GM18858 (cell line): ENCODE data around the gene ADRA2C.

ENCODE experiments used
- ATAC-seq: cut with Tn5 transposase; IDR thresholded peaks from one replicate; pipeline ENCODE4 v1.9.1; 2021; ENCODE audit not compliant: unreplicated experiment

Gene ADRA2C

DNA sequence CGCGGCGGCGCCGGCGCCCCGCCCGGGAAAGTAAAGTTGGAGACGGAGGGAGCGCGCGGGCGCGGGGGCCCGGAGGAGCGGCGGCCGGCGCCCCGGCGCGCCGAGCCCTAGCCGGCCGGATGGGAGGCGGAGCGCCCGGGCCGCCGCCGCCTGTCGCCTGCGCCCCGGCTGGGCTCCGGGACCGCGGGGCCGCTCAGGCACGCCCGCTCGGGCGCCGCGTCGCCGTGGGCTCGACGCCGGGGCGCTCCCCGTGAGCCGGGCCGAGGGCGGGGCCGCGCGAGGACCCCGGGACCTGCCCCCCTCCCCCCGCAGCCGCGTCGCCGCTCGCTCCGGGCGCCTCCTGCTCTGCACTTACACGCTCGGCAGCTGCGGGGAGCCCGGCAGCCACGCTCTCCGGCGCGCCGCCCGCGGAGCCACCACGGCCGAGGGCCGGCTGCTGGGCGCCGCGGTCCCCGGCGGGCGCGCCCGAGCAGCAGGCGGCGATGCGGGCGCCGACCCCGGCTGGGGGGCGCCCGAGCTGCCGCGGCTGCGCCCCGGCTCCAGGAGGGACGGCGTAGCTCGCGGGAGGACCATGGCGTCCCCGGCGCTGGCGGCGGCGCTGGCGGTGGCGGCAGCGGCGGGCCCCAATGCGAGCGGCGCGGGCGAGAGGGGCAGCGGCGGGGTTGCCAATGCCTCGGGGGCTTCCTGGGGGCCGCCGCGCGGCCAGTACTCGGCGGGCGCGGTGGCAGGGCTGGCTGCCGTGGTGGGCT lies at the start of gene ADRA2C:
TSS of gene ADRA2C (plus strand) at position 350 of the 749 bp plus-strand sequence. CDS start at position 572, 222 bp downstream.
- no peak for ATAC-seq

DNA sequence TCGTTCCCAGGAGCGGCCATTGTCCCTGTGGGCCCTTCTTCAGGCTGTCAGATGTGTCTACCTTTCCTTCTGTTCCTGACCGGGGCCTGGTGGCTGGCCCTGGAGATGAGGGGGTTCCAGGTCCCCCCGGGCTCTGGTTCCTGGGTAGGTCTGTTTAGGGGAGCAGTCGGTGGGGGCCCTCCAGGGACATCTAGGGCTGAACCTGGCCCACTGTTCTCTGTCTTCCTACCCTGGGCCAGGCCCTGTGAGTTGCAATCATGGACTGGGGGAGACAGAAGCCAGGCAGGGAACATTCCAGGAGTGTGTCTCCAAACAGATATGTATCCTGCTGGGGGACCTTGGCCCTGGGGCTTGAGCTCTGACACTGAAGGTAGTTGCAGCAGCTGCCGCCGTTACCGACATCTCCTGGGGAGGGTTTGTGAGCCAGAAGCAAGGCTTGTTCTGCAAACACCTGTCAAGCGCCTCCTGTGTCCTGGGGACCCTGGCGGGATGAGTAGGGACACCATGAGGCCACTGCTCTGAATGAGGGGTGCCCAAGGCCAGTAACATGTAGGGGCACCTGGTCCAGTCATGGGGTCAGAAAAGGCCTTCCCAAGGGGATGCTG lies 49.5 kb upstream of the ADRA2C start:
- no peak for ATAC-seq

DNA sequence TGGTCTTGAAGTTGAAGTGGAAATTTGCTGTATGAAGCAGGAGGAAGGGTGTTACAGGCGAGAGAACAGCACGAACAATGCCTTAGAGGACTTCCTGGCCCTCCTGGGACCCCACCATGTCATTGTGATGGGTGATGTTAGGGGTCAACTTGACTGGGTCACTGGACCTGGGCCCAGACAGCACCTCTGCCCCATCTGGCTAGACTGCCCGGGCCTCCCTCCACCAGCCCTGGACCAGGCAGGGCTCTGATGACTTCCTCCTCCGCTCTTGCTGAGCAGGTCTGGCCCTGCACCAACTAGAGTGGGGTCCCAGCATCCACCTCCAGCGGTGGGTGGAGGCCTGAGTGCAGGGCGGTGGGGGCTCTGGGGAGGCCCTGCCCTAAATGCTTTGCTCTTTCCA lies 48.9 kb upstream of the ADRA2C start:
- no peak for ATAC-seq

DNA sequence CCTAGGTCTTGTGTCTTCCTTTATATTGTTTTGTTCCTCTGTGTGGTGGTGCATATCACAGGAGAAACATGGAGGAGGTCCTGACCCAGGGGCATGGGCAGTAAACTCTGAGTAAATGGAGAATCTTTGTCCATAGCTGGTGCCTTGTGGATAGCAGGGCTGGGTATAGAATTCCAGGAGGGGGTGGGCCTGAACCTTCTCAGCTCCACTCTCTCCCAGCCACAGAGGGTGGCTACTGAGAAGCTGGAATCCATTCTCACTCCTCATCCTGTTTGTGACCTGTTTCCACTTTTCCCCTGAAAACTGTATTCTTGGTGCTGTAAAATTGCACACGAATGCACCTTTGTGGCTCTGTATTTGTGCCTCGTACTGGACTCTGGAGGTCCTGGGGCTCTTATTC lies 47.7 kb upstream of the ADRA2C start:
- no peak for ATAC-seq

DNA sequence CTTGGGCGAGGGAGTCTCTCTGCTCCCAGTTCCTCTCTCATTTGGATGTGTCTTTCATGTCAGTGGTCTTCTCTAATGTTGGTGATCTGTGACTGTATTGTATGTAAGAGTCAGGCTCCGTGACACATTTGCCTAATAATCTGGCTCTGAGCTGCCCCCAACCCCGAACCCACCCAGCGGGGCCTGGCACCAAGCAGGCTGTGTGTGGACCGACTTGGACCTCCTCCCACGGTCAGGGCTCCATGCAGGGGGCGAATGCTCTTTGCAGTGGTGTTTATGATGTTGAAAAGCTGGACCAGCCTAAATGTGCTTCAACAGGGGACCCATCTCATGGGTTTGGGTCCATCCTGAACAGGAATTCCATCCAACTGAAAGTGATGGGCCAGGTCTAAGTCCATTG lies 47.0 kb upstream of the ADRA2C start:
- no peak for ATAC-seq

DNA sequence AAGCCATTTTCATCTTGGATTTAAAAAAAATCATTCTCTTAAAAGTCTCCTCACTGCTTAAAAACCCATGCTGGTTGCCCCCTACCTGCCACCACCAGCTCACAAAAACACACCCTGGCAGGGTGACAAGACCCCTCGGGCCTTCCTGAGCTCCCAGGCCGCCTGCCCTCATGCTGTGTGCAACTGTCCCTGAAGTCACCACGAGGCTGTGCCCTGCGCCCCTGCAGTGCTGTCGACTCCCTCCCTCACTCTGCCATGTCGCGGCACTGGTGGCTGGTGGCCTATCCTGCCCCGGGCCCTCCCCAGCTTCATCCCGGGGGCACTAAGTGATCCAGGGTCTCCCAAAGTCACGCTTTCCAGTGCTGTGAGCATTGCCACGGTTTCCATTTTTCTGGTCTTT lies 46.3 kb upstream of the ADRA2C start:
- no peak for ATAC-seq

DNA sequence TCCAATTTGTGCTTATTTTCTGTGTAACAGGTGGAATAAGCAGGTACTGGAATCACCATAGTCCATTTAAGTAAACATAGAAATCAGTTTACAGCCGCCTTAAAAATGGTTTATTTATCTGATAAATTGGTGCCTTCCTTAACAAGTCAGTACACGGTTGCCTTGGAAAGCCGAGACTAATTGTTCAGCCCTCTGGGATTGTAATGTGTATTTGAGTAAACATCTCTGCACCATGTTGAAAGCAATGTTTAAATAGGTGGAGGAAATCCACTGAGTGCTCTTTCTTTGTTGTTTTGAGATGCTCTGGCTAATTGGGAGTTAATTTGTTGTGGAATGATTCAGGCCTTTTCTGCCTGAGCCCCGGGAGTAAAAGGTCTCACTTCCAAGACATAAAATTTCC lies 45.7 kb upstream of the ADRA2C start:
- ATAC-seq, result no peak

DNA sequence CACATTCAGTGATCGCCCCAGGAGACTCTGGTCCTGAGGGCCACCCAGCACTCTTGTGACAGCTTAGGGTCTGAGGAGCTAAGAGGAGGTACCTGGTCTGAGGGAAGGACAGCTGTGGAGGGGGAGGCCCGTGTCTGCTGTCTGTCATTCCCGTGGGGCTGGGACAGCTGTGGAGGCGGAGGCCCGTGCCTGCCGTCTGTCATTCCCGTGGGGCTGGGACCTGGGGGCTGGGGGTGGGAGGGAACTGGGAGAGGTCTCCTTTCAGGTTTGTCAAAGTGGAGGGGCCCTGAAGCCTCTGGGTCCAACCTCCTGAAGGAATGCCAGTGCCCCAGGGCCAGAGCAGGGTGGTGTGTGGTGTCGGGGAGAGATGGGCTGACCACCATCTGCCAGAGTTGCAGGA lies 45.0 kb upstream of the ADRA2C start:
- no peak for ATAC-seq

DNA sequence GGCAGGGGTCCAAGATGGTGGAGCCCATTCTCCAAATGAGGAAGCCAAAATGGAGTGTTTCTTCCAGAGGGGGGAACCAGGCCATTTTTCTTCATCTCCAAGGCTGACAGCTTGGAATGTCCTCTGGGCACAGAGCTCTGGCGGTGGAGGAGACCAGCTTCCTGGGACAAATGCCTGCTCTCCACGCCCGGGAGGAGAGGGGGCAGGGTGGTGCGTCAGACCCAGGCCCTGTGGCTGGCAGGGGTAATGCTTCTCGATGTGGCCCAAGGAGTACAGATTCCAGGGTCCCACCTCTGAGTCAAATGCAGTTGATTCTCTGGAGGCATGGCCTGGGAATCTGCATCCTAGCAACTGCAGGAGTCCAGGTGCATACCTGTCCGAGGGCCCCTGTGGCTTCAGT lies 44.6 kb upstream of the ADRA2C start:
- ATAC-seq, result no peak

DNA sequence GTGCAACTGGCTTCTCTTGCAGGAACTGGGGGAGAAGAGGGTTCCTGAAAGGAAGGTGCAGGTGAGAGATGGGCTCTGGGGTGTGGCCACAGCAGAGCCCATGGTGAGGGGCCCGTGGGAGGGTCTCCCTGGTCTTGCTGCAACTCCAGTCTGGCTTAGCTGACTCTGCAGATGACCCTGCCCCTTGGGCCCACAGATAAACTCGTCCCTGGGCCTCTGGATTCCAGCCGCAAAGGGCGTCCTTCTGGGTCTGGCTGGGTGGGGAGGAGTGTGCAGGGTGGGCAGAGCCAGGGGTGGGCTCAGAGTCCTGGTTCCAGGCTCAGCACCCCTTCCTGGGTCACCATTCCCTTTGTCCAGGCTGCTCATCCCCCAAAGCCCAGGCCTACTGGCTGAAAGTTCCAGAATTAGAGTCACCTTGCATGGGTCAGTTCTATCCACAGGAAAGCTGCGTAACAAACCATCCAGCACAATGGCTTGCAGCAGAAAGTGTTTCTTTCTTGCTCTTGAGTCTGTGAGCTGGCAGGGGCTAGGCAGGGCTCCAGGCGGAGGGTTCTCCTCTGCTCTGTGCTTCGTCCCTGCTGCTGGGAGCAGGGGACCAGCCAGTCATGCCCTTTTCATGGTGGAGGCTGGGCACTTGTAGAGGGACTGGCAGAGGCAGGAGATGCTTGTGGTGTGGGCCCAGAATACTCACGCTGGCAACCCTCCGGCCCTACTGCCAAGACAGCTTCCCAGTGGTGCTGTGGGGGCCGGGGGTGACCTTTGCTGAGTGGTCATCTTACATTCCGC lies 43.5 kb upstream of the ADRA2C start:
- ATAC-seq, result no peak

DNA sequence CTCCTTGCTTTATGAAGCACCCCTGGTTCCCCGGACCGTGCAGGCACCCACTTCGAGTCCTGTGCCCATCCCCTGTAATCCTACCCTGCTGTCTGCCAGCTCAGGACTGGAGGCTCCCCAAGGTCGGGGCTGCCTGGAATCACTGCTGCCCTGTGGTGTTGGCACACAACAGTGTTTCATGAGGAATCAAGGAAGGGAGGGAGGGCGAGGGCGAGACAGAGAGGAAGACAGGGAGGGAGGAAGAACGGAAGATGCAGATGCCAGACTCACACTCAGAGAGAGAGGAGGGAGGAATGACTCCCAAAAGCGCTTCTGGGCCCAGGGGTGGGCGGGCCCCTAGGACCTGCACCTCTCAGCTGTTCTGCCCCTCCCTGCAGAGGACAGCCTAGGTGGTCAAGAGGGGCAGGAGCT lies 42.9 kb upstream of the ADRA2C start:
- ATAC-seq, result no peak

DNA sequence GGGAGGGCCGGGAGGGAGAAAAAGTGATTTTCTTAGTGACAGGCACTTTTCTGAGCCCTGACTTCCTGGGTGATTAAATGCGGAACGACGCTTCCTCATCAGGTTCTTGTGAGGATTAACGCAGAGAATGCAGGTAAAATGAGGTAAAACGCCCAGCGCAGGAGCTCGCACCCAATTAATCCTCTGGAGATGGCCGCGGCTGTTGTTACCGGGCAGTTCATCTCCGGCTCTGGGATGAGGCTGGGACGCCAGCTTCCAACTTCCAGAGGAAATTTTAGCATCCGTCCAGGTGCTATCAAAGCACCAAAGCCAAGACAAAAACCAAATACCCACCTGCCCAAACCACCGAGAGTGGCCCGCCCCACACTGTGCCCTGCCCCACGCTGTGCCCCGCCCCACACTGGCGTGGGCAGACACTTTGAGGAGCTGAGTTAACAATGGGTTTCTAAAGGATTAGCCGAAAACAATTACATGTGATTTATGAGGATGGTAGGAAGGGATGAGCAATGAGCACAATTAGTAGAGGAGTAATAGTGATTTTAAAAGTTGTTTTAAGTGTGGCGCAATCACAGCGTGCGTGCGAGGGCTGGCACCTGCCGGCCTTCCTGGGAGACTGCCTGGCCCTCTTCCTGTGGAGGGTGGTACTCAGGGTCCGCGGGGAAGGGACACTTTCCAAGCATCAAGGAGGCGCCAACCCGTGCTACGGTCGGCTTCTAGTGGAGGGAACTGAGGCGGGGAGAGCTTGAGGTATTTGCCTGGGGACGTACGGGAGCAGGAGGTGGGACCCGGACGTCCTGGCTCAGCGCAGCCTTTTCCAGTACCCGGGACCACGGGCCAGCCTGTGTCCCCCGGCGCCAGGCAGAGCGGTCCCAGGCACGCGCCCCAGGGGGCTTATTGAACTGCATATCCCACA lies 41.6 kb upstream of the ADRA2C start:
- no peak for ATAC-seq

DNA sequence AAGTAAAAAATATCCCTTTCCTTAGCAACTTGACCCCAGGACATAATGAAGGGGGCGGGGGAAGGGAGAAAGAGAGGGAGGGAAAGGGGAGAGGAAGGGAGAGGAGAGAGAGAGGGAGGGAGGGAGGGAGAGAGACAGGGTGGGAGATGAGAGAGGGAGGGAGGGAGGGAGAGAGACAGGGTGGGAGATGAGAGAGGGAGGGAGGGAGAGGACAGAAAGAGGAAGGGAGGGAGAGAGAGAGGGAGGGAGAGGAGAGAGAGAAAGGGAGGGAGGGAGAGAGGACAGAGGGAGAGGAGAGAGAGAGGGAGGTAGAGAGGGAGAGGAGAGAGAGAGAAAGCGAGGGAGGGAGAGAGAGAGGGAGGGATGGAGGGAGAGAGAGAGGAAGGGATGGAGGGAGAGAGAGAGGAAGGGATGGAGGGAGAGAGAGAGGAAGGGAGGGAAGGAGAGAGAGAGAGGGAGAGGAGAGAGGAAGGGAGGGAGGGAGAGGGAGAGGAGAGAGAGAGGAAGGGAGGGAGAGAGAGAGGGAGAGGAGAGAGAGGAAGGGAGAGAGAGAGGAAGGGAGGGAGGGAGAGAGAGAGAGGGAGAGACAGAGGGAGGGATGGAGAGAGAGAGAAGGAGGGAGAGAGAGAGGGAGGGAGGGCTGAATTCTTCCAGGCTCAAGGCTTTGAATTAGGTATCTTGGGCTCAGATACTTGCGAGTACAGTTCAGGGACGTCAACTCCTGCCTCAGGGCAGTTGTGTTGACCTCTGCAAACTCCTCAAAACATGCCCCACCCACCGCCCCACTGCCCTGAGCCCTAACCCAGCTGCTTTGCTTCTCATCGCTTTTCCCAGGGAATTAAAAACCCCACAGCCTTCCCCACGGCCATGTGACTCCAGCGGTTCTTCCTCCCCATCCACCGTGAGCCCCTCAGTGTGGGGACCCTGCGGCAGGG lies 40.0 kb upstream of the ADRA2C start:
- no peak for ATAC-seq

DNA sequence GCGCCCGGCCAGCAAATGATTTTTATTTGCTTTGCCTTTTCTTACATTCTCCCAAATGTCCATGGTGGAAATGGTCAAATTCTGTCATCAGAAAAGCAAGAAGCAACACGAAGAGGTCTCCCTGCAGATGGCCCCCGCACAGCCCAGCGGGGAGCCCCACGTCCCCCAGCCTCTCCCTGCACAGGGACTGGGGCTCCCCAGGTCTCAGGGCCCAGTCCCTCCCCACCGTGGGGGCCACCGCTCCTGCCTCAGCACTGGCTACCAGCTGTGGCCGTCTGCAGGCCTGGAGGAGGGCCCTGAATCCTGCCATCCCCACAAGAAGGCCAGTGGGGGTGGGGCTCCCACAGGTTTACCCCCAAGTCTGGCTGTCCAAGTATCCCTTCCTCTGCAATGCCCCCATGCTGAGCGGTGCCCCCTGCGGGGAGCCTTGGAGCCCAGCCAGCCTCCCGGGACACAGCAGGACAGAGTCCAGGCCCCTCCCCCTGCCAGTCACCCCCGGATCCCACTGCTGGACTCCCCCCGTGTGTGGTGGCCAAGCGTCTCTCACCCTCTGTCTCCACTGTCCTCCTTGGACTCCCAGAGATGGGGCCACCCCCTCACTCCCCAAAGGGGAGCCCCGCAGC lies 38.2 kb upstream of the ADRA2C start:
- ATAC-seq, result no peak

DNA sequence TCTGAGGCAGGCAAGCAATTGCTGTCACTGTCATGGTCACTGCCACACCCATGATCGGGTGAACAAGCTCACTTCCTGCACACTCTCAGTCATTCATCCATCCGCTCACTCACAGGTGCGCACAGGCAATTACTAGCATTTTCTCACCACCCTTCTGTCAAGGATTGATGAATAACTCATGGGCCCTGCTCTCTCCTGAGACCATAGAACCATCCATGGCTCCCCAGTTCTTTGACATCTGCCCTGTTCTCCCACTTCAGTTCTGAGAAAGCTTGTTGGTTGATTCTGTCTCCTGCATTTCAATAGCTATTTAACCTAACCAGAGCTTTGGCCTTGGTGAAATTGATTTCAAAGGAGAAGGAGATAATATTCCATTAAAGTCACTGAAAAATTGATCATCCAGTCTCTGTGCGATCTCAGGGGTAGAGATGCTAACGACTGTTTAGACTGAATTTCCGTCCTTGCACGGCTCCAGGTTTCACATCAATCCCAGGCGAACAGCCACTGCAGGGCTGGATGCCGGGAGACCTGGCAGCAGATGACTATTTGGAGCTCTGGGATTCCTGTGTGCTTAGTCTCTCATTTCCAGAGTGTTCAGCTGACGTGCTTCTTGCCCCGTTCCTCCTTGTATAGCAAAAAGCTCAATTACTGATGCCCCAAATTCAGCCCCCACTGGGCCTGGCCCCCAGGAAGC lies 36.9 kb upstream of the ADRA2C start:
- ATAC-seq, result no peak

DNA sequence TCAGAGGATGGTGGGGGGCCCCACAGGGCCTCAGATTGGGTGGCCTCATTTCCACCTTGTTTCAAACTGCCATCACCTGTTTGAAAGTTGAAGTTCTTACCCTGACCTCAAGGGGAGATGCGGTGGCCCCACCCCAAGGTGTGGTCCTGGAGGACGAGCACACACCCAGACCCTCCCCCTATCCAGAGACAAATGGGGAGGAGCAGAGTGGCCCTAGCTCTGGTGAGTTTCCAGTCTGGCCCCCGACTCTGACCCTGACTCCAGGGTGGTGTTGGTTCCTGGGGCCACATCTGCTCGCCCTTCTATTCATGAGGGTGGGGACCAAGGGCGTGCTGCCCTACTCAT lies 36.3 kb upstream of the ADRA2C start:
- no peak for ATAC-seq

DNA sequence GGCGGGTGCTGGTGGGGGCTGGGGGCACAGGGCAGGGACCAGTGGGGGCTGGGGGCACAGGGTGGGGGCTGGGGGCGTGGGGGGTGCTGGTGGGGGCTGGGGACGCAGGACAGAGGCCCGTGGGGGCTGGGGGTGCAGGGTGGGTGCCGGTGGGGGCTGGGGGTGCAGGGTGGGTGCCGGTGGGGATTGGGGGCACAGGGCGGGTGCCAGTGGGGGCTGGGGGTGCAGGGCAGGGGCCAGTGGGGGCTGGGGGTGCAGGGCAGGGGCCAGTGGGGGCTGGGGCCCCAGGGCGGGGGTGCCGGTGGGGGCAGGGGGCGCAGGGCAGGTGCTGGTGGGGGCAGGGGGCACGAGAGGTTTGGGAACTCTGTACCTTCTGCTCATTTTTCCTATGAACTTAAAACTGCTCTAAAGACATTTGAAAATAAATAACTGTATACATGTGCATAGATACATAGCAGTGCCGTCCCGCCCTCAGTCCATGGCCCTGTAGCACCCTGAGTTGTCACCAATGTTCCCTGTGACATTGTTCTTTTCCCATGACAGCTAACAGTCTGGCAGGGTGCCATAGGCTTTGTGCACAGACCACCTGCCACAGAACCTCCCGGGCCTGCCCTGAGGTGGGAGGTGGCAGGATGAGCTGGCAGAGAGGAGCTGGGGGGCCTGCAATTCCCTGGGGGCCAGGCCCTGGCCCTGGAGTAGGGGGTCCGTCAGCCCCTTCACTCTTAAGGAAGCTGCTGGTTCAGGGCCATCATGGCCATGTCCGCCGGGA lies 35.6 kb upstream of the ADRA2C start:
- no peak for ATAC-seq
